Neural progenitor cell (in vitro differentiated cells): ENCODE data around the gene SLC47A2. TPM values are rescaled to one million over a fixed set of nuclear protein-coding genes. Genes with fewer than 3 reads are reported as not detected.

Experiments
- DNase-seq: peaks from one replicate; pipeline ENCODE4 v3.0.0-alpha.2; 2016; ENCODE audit warnings: low spot score
- H2AFZ ChIP-seq: fragments of 200-600 bp; sonication (generic); replicated peaks from 2 replicates; pipeline ENCODE4 v1.6.1; 2016; ENCODE audit warnings: antibody characterized with exemption
- H3F3A ChIP-seq: fragments of 200-600 bp; sonication (generic); 2 replicates; pipeline ENCODE4 v1.6.1; 2016; ENCODE audit warnings: antibody characterized with exemption, low read depth
- H3K27ac ChIP-seq: fragments of 200-600 bp; sonication (generic); 2 replicates; pipeline ENCODE4 v1.5.1; 2016; ENCODE audit warnings: mild to moderate bottlenecking
- H3K27me3 ChIP-seq: fragments of 200-600 bp; sonication (generic); 2 replicates; pipeline ENCODE4 v1.6.1; 2016; ENCODE audit warnings: mild to moderate bottlenecking, moderate library complexity
- H3K36me3 ChIP-seq: fragments of 200-600 bp; sonication (generic); 2 replicates; pipeline ENCODE4 v1.5.1; 2016
- H3K4me1 ChIP-seq: fragments of 200-600 bp; sonication (generic); 2 replicates; pipeline ENCODE4 v1.6.1; 2016; ENCODE audit warnings: mixed run types
- H3K4me2 ChIP-seq: fragments of 200-600 bp; sonication (generic); 2 replicates; pipeline ENCODE4 v1.6.1; 2016
- H3K4me3 ChIP-seq: fragments of 200-600 bp; sonication (generic); 2 replicates; pipeline ENCODE4 v1.5.1; 2016
- H3K79me2 ChIP-seq: fragments of 200-600 bp; sonication (generic); 2 replicates; pipeline ENCODE4 v1.6.1; 2016; ENCODE audit warnings: low read depth
- H3K9ac ChIP-seq: fragments of 200-600 bp; sonication (generic); 2 replicates; pipeline ENCODE4 v1.6.1; 2016
- H3K9me3 ChIP-seq: fragments of 200-600 bp; sonication (generic); 2 replicates; pipeline ENCODE4 v1.5.1; 2016; ENCODE audit warnings: low read depth
- H4K20me1 ChIP-seq: fragments of 200-600 bp; sonication (generic); 2 replicates; pipeline ENCODE4 v1.6.1; 2016; ENCODE audit warnings: low read depth
- H3K27ac Mint-ChIP-seq: 3 replicates; pipeline ENCODE4 v1.8.0; 2021; ENCODE audit warnings: mixed read lengths
- H3K27me3 Mint-ChIP-seq: 2 replicates; pipeline ENCODE4 v1.8.0; 2022; ENCODE audit warnings: low read depth, mild to moderate bottlenecking, inconsistent platforms, moderate library complexity, mixed read lengths; ENCODE audit not compliant: insufficient read depth
- H3K36me3 Mint-ChIP-seq: 3 replicates; pipeline ENCODE4 v1.8.0; 2021; ENCODE audit warnings: mixed read lengths
- H3K4me1 Mint-ChIP-seq: 3 replicates; pipeline ENCODE4 v1.8.0; 2021; ENCODE audit warnings: mixed read lengths
- H3K4me3 Mint-ChIP-seq: 3 replicates; pipeline ENCODE4 v1.8.0; 2021; ENCODE audit warnings: mild to moderate bottlenecking, moderate library complexity, mixed read lengths
- H3K9me3 Mint-ChIP-seq: 3 replicates; pipeline ENCODE4 v1.8.0; 2020; ENCODE audit warnings: mixed read lengths
- CTCF ChIP-seq: fragments of 200-600 bp; sonication (generic); IDR thresholded peaks from 2 replicates; pipeline ENCODE4 v1.5.1; 2017; ENCODE audit warnings: antibody characterized with exemption, mild to moderate bottlenecking
- EZH2 ChIP-seq: fragments of 200-600 bp; sonication (generic); IDR thresholded peaks from 2 replicates; pipeline ENCODE4 v1.6.1; 2017; ENCODE audit warnings: antibody characterized with exemption, mild to moderate bottlenecking, moderate library complexity
- EZH2phosphoT487 ChIP-seq: fragments of 200-600 bp; sonication (generic); IDR thresholded peaks from 2 replicates; pipeline ENCODE4 v1.6.1; 2017; ENCODE audit warnings: antibody characterized with exemption
- total RNA-seq: library from RNA; depleted of rRNA; stranded (reverse); fragments of >200 nt; gene quantifications from 2 replicates; pipeline ENCODE4 v1.2.3, GENCODE V29; 2015; ENCODE audit warnings: low replicate concordance

The SLC47A2 gene
- total RNA-seq, 1 donor from 2014 or later = 0.39 TPM

GRCh38 chr17:19741832-19742457 lies 25.6 kb upstream of the SLC47A2 start:
- Histone ChIP-seq H2AFZ (no peak overlapping the region), H3K27me3 (peaks cover 5% of the 10 kb centered on the region), H3K27ac (no peak overlapping the region), H3K4me2 (no peak overlapping the region), H3K4me1 (peaks cover 6% of the 10 kb centered on the region), H3K4me3 (no peak overlapping the region), H4K20me1 (no peaks in the 10 kb centered on the region), H3K36me3 (no peaks in the 10 kb centered on the region), H3F3A (peaks cover 13% of the 10 kb centered on the region), H3K9me3 (no peaks in the 10 kb centered on the region), H3K79me2 (no peaks in the 10 kb centered on the region), H3K9ac (no peak overlapping the region)
- TF ChIP-seq EZH2phosphoT487 = no peak
- no peak for TF ChIP-seq CTCF
- TF ChIP-seq EZH2 = no peak
- Mint-ChIP-seq H3K36me3 (no peaks in the 10 kb centered on the region), H3K4me3 (no peak overlapping the region), H3K27me3 (peaks cover 16% of the 10 kb centered on the region), H3K27ac (no peak overlapping the region), H3K4me1 (peaks cover 6% of the 10 kb centered on the region), H3K9me3 (no peaks in the 10 kb centered on the region)
- DNase-seq = no peak

GRCh38 chr17:19740933-19741332 lies 24.5 kb upstream of the SLC47A2 start:
- H3K79me2 ChIP-seq = no peaks in the 10 kb centered on the region
- no peaks in the 10 kb centered on the region for H3K9me3 ChIP-seq
- peaks cover 6% of the 10 kb centered on the region for H3K4me1 ChIP-seq
- H3K9ac ChIP-seq = no peak overlapping the region
- H3K9me3 Mint-ChIP-seq = no peaks in the 10 kb centered on the region
- no peak overlapping the region for H3K27ac Mint-ChIP-seq
- no peaks in the 10 kb centered on the region for H4K20me1 ChIP-seq
- peaks cover 6% of the 10 kb centered on the region for H3K4me1 Mint-ChIP-seq
- H3K27ac ChIP-seq = no peak overlapping the region
- TF ChIP-seq EZH2phosphoT487 = no peak
- TF ChIP-seq EZH2 = no peak
- no peak for TF ChIP-seq CTCF
- H3K36me3 Mint-ChIP-seq = no peaks in the 10 kb centered on the region
- no peak overlapping the region for H2AFZ ChIP-seq
- H3K4me3 ChIP-seq = no peak overlapping the region
- DNase-seq = no peak
- H3K27me3 Mint-ChIP-seq = peaks cover 14% of the 10 kb centered on the region
- no peaks in the 10 kb centered on the region for H3K36me3 ChIP-seq
- peaks cover 10% of the 10 kb centered on the region for H3F3A ChIP-seq
- no peak overlapping the region for H3K4me2 ChIP-seq
- H3K27me3 ChIP-seq = peaks cover 5% of the 10 kb centered on the region
- no peak overlapping the region for H3K4me3 Mint-ChIP-seq

- no peaks in the 10 kb centered on the region for H3K79me2 ChIP-seq
- H3K9me3 ChIP-seq = no peaks in the 10 kb centered on the region
These were observed 23.1 kb upstream of the SLC47A2 start for GRCh38 chr17:19739241-19740201.

More at GRCh38 chr17:19739241-19740201, 23.1 kb upstream of the SLC47A2 start:
- H3K4me2 ChIP-seq = no peak overlapping the region
- no peaks in the 10 kb centered on the region for H3F3A ChIP-seq
- no peak overlapping the region for H3K9ac ChIP-seq
- no peaks in the 10 kb centered on the region for H3K4me1 ChIP-seq
- no peak overlapping the region for H3K27ac Mint-ChIP-seq
- no peaks in the 10 kb centered on the region for H3K27me3 ChIP-seq
- no peak overlapping the region for H3K4me3 Mint-ChIP-seq
- H3K36me3 Mint-ChIP-seq = no peaks in the 10 kb centered on the region
- H3K27me3 Mint-ChIP-seq = peaks cover 17% of the 10 kb centered on the region
- no peaks in the 10 kb centered on the region for H4K20me1 ChIP-seq
- H3K27ac ChIP-seq = no peak overlapping the region
- no peak for TF ChIP-seq EZH2phosphoT487
- no peak for TF ChIP-seq EZH2
- H3K4me3 ChIP-seq = no peak overlapping the region
- no peak overlapping the region for H2AFZ ChIP-seq
- no peaks in the 10 kb centered on the region for H3K4me1 Mint-ChIP-seq
- DNase-seq = no peak
- H3K9me3 Mint-ChIP-seq = no peaks in the 10 kb centered on the region
- no peaks in the 10 kb centered on the region for H3K36me3 ChIP-seq
